H9 (cell line): ENCODE measurements around the gene TRIM22. TPM values are rescaled to one million over a fixed set of nuclear protein-coding genes. Genes with fewer than 3 reads are reported as not detected.

Experiments used
- DNase-seq: peaks from one replicate; pipeline ENCODE4 v3.0.0-alpha.2; 2017
- H2AFZ ChIP-seq: one replicate; pipeline ENCODE4 v1.6.1; 2013; ENCODE audit warnings: mild to moderate bottlenecking, low read length, control low read depth, moderate library complexity
- H2AK5ac ChIP-seq: 2 replicates; pipeline ENCODE4 v1.6.1; 2013; ENCODE audit warnings: low read length, control low read depth, mixed read lengths; ENCODE audit not compliant: insufficient read length
- H2BK120ac ChIP-seq: one replicate; pipeline ENCODE4 v1.6.1; 2013; ENCODE audit warnings: low read depth, mild to moderate bottlenecking, low read length, control low read depth, inconsistent platforms; ENCODE audit not compliant: poor library complexity, severe bottlenecking
- H2BK12ac ChIP-seq: 2 replicates; pipeline ENCODE4 v1.6.1; 2013; ENCODE audit warnings: low read length, control low read depth, mixed read lengths, low read depth; ENCODE audit not compliant: insufficient read length
- H2BK15ac ChIP-seq: 2 replicates; pipeline ENCODE4 v1.6.1; 2013; ENCODE audit warnings: low read depth, low read length, control low read depth
- H2BK20ac ChIP-seq: one replicate; pipeline ENCODE4 v1.6.1; 2013; ENCODE audit warnings: low read depth, mild to moderate bottlenecking, low read length, control low read depth, inconsistent platforms; ENCODE audit not compliant: poor library complexity, severe bottlenecking
- H2BK5ac ChIP-seq: 2 replicates; pipeline ENCODE4 v1.6.1; 2013; ENCODE audit warnings: low read length, control low read depth, mixed read lengths; ENCODE audit not compliant: insufficient read length
- H3K14ac ChIP-seq: 2 replicates; pipeline ENCODE4 v1.6.1; 2013; ENCODE audit warnings: low read length, control low read depth; ENCODE audit not compliant: insufficient read depth
- H3K18ac ChIP-seq: 2 replicates; pipeline ENCODE4 v1.6.1; 2013; ENCODE audit warnings: low read depth, mild to moderate bottlenecking, mixed read lengths, low read length, control low read depth; ENCODE audit not compliant: insufficient read length
- H3K23ac ChIP-seq: 2 replicates; pipeline ENCODE4 v1.6.1; 2013; ENCODE audit warnings: low read length, control low read depth, mixed read lengths, low read depth; ENCODE audit not compliant: insufficient read length
- H3K23me2 ChIP-seq: 2 replicates; pipeline ENCODE4 v1.6.1; 2013; ENCODE audit warnings: low read depth, mild to moderate bottlenecking, mixed read lengths, low read length, control low read depth; ENCODE audit not compliant: insufficient read length, poor library complexity, severe bottlenecking
- H3K27ac ChIP-seq: 2 replicates; pipeline ENCODE4 v1.5.1; 2013; ENCODE audit warnings: low read length, control low read depth, mixed read lengths, low read depth; ENCODE audit not compliant: insufficient read length
- H3K27me3 ChIP-seq: 2 replicates; pipeline ENCODE4 v1.6.1; 2013; ENCODE audit warnings: low read length, control low read depth, inconsistent platforms; ENCODE audit not compliant: insufficient read depth
- H3K4ac ChIP-seq: 2 replicates; pipeline ENCODE4 v1.6.1; 2013; ENCODE audit warnings: low read depth, mild to moderate bottlenecking, control low read depth, inconsistent platforms, low read length, moderate library complexity
- H3K4me1 ChIP-seq: 2 replicates; pipeline ENCODE4 v1.6.1; 2013; ENCODE audit warnings: low read length, control low read depth, inconsistent platforms; ENCODE audit not compliant: insufficient read depth
- H3K4me2 ChIP-seq: 2 replicates; pipeline ENCODE4 v1.6.1; 2013; ENCODE audit warnings: low read length, control low read depth, mixed read lengths; ENCODE audit not compliant: insufficient read length, insufficient read depth
- H3K56ac ChIP-seq: 2 replicates; pipeline ENCODE4 v1.6.1; 2013; ENCODE audit warnings: low read depth, mild to moderate bottlenecking, mixed read lengths, low read length, control low read depth; ENCODE audit not compliant: insufficient read length
- H3K79me1 ChIP-seq: 2 replicates; pipeline ENCODE4 v1.6.1; 2013; ENCODE audit warnings: low read depth, mild to moderate bottlenecking, moderate library complexity, low read length, control low read depth, inconsistent platforms; ENCODE audit not compliant: insufficient read depth, poor library complexity, severe bottlenecking
- H3K79me2 ChIP-seq: 2 replicates; pipeline ENCODE4 v1.6.1; 2013; ENCODE audit warnings: low read length, control low read depth, inconsistent platforms; ENCODE audit not compliant: insufficient read depth
- H3K9ac ChIP-seq: 2 replicates; pipeline ENCODE4 v1.6.1; 2013; ENCODE audit warnings: low read length, control low read depth, mixed read lengths; ENCODE audit not compliant: insufficient read length; ENCODE audit errors: extremely low read depth
- H3K9me3 ChIP-seq: one replicate; pipeline ENCODE4 v1.6.1; 2013; ENCODE audit warnings: low read depth, low read length, inconsistent platforms; ENCODE audit not compliant: control insufficient read depth
- H3T11ph ChIP-seq: one replicate; pipeline ENCODE4 v1.6.1; 2013; ENCODE audit warnings: mild to moderate bottlenecking, low read length, control low read depth, inconsistent platforms
- H4K20me1 ChIP-seq: one replicate; pipeline ENCODE4 v1.6.1; 2013; ENCODE audit not compliant: control insufficient read depth, insufficient read length, insufficient read depth
- H4K5ac ChIP-seq: 2 replicates; pipeline ENCODE4 v1.6.1; 2013; ENCODE audit warnings: low read depth, mild to moderate bottlenecking, mixed read lengths, low read length, control low read depth; ENCODE audit not compliant: insufficient read length
- H4K8ac ChIP-seq: replicated peaks from 2 replicates; pipeline ENCODE4 v1.6.1; 2013; ENCODE audit warnings: low read length, control low read depth, mixed read lengths, low read depth; ENCODE audit not compliant: insufficient read length
- H4K91ac ChIP-seq: 2 replicates; pipeline ENCODE4 v1.6.1; 2013; ENCODE audit warnings: low read depth, mild to moderate bottlenecking, moderate library complexity, mixed read lengths, low read length, control low read depth; ENCODE audit not compliant: insufficient read length
- H3K27ac Mint-ChIP-seq, 3 experiments: 2 replicates in 2 of 3; 3 replicates in 1 of 3; pipeline ENCODE4 v1.8.0; 2020 to 2021; ENCODE audit warnings: mixed read lengths in 3 of 3, mild to moderate bottlenecking in 1 of 3, moderate library complexity in 1 of 3
- H3K27me3 Mint-ChIP-seq: 2 replicates; pipeline ENCODE4 v1.8.0; 2021; ENCODE audit warnings: low read depth, mild to moderate bottlenecking, moderate library complexity, mixed read lengths
- H3K36me3 Mint-ChIP-seq, 3 experiments: 2 replicates in 2 of 3; 3 replicates in 1 of 3; pipeline ENCODE4 v1.8.0; 2020 to 2021; ENCODE audit warnings: low read depth in 3 of 3, mixed read lengths in 3 of 3; ENCODE audit not compliant: insufficient read depth in 1 of 3
- H3K4me1 Mint-ChIP-seq, 2 experiments: 2 replicates each; pipeline ENCODE4 v1.8.0; 2020; ENCODE audit warnings: mixed read lengths in 2 of 2
- H3K4me3 Mint-ChIP-seq, 2 experiments: 2 replicates in 1 of 2; 3 replicates in 1 of 2; pipeline ENCODE4 v1.8.0; 2020 to 2021; ENCODE audit warnings: mild to moderate bottlenecking in 2 of 2, mixed read lengths in 2 of 2, moderate library complexity in 1 of 2
- H3K9me3 Mint-ChIP-seq, 2 experiments: 2 replicates in 1 of 2; 3 replicates in 1 of 2; pipeline ENCODE4 v1.8.0; 2020; ENCODE audit warnings: mild to moderate bottlenecking in 2 of 2, mixed read lengths in 2 of 2, moderate library complexity in 1 of 2
- CTCF ChIP-seq: fragments of 200-600 bp; sonication (generic); conservative IDR thresholded peaks from 3 replicates; pipeline ENCODE4 v1.8.0; 2021; ENCODE audit warnings: antibody characterized with exemption, mild to moderate bottlenecking
- WGBS: extraction: QIAGEN DNeasy Blood & Tissue Kit; methylation state at CpG from one replicate; pipeline ENCODE4 v1.1.7; 2013; ENCODE audit warnings: missing lambda C conversion rate, low lambda C conversion rate, mixed read lengths; ENCODE audit not compliant: insufficient read length; ENCODE audit errors: extremely low coverage; 5-methylcytosine and 5-hydroxymethylcytosine counted together
- total RNA-seq: library from RNA; stranded (reverse); gene quantifications from 2 replicates; pipeline ENCODE4 v1.2.1, GENCODE V29; 2021

Gene TRIM22
- total RNA-seq, 1 experiment from 2014 or later: 78.6 TPM

GRCh38 chr11:5737670-5738392 is 48.2 kb downstream of the TRIM22 start:
- H3K4me3 Mint-ChIP-seq: no peak overlapping the region
- Histone ChIP-seq H3K56ac (no peak overlapping the region), H3K18ac (no peak overlapping the region), H3K14ac (no peak overlapping the region), H2BK120ac (no peak overlapping the region), H3K4me1 (no peaks in the 10 kb centered on the region), H2BK5ac (no peak overlapping the region), H3K27me3 (no peaks in the 10 kb centered on the region), H2BK20ac (no peak overlapping the region), H4K8ac (no peak overlapping the region), H3K23me2 (no peaks in the 10 kb centered on the region), H3K27ac (no peak overlapping the region), H4K20me1 (no peaks in the 10 kb centered on the region), H3K79me2 (no peaks in the 10 kb centered on the region), H2BK12ac (no peak overlapping the region), H3K4me2 (no peak overlapping the region), H2AK5ac (no peak overlapping the region), H3T11ph (no peak overlapping the region), H2AFZ (no peak overlapping the region), H4K91ac (no peak overlapping the region), H3K9me3 (no peaks in the 10 kb centered on the region), H3K79me1 (no peaks in the 10 kb centered on the region), H2BK15ac (no peak overlapping the region), H3K4ac (no peak overlapping the region), H3K9ac (no peak overlapping the region), H4K5ac (no peak overlapping the region), H3K23ac (no peak overlapping the region)
- no peak for TF ChIP-seq CTCF
- no peaks in the 10 kb centered on the region for H3K27me3 Mint-ChIP-seq
- WGBS: no CpG with 5 or more reads among the region's 6 CpGs
- 0 out of 4 replicates have a peak, but pooled peaks cover 0 to 2% of the 10 kb centered on the region in 2 experiments for H3K4me1 Mint-ChIP-seq
- H3K9me3 Mint-ChIP-seq: no peaks in the 10 kb centered on the region
- H3K36me3 Mint-ChIP-seq: no peaks in the 10 kb centered on the region
- H3K27ac Mint-ChIP-seq: no peak overlapping the region; a peak in 1 of 7 replicates
- no peak for DNase-seq
